Mucosa of rectum (tissue), 2 donors: ENCODE results near the gene BLOC1S2.

Experiments used
- H3K27ac ChIP-seq, 2 donors: one replicate each; pipeline ENCODE4 v1.7.0; 2013; ENCODE audit warnings: inconsistent platforms in 2 of 2, low read depth in 2 of 2, low read length in 2 of 2
- H3K27me3 ChIP-seq, 2 donors: one replicate each; pipeline ENCODE4 v1.7.0; 2013; ENCODE audit warnings: low read length in 2 of 2; ENCODE audit not compliant: control insufficient read depth in 2 of 2, insufficient read depth in 2 of 2
- H3K36me3 ChIP-seq, 2 donors: one replicate each; pipeline ENCODE4 v1.7.0; 2013; ENCODE audit warnings: low read length in 2 of 2; ENCODE audit not compliant: control insufficient read depth in 2 of 2, insufficient read depth in 2 of 2
- H3K4me1 ChIP-seq, 2 donors: one replicate each; pipeline ENCODE4 v1.7.0; 2013; ENCODE audit warnings: low read length in 2 of 2, mild to moderate bottlenecking in 1 of 2; ENCODE audit not compliant: control insufficient read depth in 2 of 2, insufficient read depth in 2 of 2
- H3K4me3 ChIP-seq, 2 donors: one replicate each; pipeline ENCODE4 v1.7.0; 2013; ENCODE audit warnings: low read length in 2 of 2
- H3K9ac ChIP-seq, 2 donors: one replicate each; pipeline ENCODE4 v1.7.0; 2013; ENCODE audit warnings: low read length in 2 of 2, low read depth in 1 of 2, mild to moderate bottlenecking in 1 of 2
- H3K9me3 ChIP-seq, 2 donors: one replicate each; pipeline ENCODE4 v1.7.0; 2013; ENCODE audit warnings: low read length in 2 of 2; ENCODE audit not compliant: control insufficient read depth in 2 of 2
- donor health status: healthy.
- donor health status: Normal muscosa, but diverticular disease.

BLOC1S2 gene

GRCh38 chr10:100286051-100287033 lies at the start of gene BLOC1S2:
BLOC1S2 (minus strand) TSS chr10:100286680; CDS start chr10:100286659, 21 bp downstream.
- Histone ChIP-seq H3K36me3 (peaks cover 0 to 3% of the 10 kb centered on the region in 2 donors), H3K4me1 (peaks cover 7 to 13% of the 10 kb centered on the region in 2 donors), H3K27ac (peak within 1 kb of the TSS; percentile 73 to 90), H3K9me3 (no peaks in the 10 kb centered on the region), H3K27me3 (no peaks in the 10 kb centered on the region), H3K9ac (peak within 1 kb of the TSS; percentile 88 to 96), H3K4me3 (peak within 1 kb of the TSS; percentile 92 to 96)

GRCh38 chr10:100334762-100335161 lies 48.3 kb upstream of the BLOC1S2 start:
- peaks cover 3 to 10% of the 10 kb centered on the region in 2 donors for H3K27me3 ChIP-seq

GRCh38 chr10:100333661-100334440 lies 47.4 kb upstream of the BLOC1S2 start:
- Histone ChIP-seq H3K4me1 (peaks cover 0 to 2% of the 10 kb centered on the region in 2 donors), H3K36me3 (no peaks in the 10 kb centered on the region), H3K27ac (no peak overlapping the region), H3K9me3 (no peaks in the 10 kb centered on the region), H3K27me3 (peaks cover 3 to 10% of the 10 kb centered on the region in 2 donors), H3K9ac (no peak overlapping the region), H3K4me3 (no peak overlapping the region)

More at GRCh38 chr10:100334762-100335161, 48.3 kb upstream of the BLOC1S2 start:
- no peaks in the 10 kb centered on the region for H3K9me3 ChIP-seq
- H3K4me1 ChIP-seq, result peaks cover 0 to 2% of the 10 kb centered on the region in 2 donors
- no peak overlapping the region for H3K9ac ChIP-seq
- H3K36me3 ChIP-seq, result no peaks in the 10 kb centered on the region
- no peak overlapping the region for H3K27ac ChIP-seq
- no peak overlapping the region for H3K4me3 ChIP-seq

GRCh38 chr10:100333106-100333505 lies 46.6 kb upstream of the BLOC1S2 start:
- Histone ChIP-seq H3K4me3 (no peak overlapping the region), H3K36me3 (no peaks in the 10 kb centered on the region), H3K27me3 (peaks cover 3 to 10% of the 10 kb centered on the region in 2 donors), H3K9ac (no peak overlapping the region), H3K9me3 (no peaks in the 10 kb centered on the region), H3K27ac (no peak overlapping the region), H3K4me1 (no peaks in the 10 kb centered on the region)

DNA sequence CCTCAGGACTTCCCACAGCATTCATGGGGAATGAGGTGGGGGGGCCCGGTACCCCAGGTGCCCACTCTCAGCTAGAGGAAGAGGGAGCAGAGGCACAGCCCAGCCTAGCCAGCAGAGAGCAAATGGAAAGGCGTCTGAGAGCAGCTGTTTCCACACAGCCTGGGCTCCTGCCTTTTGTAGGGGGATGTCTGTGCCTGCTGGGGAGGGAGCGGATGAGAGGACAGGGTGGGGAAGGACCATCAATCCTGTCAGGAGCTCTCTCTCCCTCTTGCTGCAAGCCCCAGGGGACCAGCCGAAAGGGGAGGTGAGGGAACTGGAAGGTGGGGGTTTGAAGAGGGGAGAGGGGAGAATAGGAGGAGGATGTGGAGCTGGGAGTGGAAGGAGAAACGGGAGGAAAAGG lies 43.6 kb upstream of the BLOC1S2 start, which contains the start of gene PKD2L1:
PKD2L1 (minus strand) TSS at position 150 of the 400 bp plus-strand sequence; CDS start at position 25, 125 bp downstream.
- no peak within 1 kb of the TSS for H3K9ac ChIP-seq
- H3K4me3 ChIP-seq, result no peak within 1 kb of the TSS
- peaks cover 3 to 8% of the 10 kb centered on the region in 2 donors for H3K27me3 ChIP-seq
- H3K27ac ChIP-seq, result no peak within 1 kb of the TSS
- no peaks in the 10 kb centered on the region for H3K4me1 ChIP-seq
- no peaks in the 10 kb centered on the region for H3K36me3 ChIP-seq
- no peaks in the 10 kb centered on the region for H3K9me3 ChIP-seq

DNA sequence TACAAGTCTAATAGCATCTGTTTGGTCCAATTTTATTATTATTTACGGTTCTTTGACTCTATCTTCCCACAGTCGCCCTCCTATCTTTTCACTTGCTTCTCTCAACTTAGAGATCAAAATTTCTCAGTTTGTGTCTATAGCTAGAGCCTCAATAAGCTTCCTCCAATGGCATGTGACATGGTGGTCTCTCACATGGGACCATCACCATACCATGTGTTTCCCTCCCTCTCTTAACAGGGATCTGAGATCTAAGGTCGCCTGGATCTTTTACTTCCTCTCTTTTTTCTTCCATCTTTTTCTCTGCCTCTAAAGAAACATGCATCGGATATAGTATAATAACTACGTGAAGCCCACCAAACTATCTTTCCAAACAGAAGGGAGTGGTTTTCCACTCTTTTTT lies 41.7 kb upstream of the BLOC1S2 start:
- peaks cover 6 to 8% of the 10 kb centered on the region in 2 donors for H3K27me3 ChIP-seq

DNA sequence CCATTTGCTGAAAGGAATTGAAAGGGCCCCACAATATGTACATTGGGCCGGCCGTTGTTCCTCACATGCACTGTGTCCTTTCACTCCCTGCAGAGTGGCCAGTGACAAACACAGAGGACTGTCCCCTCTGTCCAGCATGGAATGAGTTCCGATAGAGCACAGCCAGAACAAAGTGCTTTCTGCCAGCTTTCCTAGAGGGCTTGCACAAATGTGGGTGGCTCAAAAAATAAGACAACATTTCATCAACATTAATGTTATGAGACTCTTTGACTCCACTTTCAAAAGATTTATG lies 41.2 kb upstream of the BLOC1S2 start:
- no peaks in the 10 kb centered on the region for H3K4me1 ChIP-seq
- H3K27ac ChIP-seq, result no peak overlapping the region
- no peaks in the 10 kb centered on the region for H3K36me3 ChIP-seq
- H3K27me3 ChIP-seq, result peaks cover 6 to 8% of the 10 kb centered on the region in 2 donors
- no peak overlapping the region for H3K9ac ChIP-seq
- H3K9me3 ChIP-seq, result no peaks in the 10 kb centered on the region
- H3K4me3 ChIP-seq, result no peak overlapping the region

More for the DNA sequence above, 41.7 kb upstream of the BLOC1S2 start:
- Histone ChIP-seq H3K27ac (no peak overlapping the region), H3K4me3 (no peak overlapping the region), H3K9ac (no peak overlapping the region), H3K9me3 (no peaks in the 10 kb centered on the region), H3K4me1 (no peaks in the 10 kb centered on the region), H3K36me3 (no peaks in the 10 kb centered on the region)

DNA sequence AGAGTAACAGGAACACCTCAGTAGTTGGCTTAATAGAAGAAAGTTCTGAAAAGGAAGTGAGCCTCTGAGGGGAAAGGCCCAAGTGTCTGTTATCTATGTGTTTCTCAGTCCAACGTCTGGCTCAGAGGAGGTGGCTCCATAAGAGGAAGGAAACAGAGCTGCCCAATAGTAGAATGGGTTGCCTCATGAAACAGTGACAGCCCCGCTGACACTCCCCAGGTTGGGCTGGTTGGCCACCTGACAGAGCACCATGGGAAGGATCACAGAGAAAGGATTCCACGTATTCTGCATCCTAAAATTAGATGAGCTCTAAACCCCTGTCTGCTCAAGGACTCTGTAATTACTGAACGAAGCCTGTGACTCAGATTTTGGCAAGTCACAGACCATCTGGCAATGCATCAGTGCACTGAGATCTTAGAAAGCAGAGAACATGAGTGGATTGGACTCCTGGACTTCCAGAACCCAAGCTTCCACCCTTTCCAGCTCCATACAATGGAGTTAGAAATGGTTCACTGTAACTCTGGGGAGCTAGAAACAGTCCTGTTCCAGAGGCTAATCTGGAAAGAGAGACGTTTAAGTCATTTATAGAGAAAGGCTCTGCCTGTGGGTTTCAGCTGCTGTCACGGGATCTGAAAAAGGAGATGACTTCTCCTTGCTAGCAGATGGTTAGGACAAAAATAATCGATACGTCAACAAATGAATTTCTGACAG lies 40.7 kb upstream of the BLOC1S2 start:
- no peaks in the 10 kb centered on the region for H3K9me3 ChIP-seq
- H3K36me3 ChIP-seq, result no peaks in the 10 kb centered on the region
- H3K9ac ChIP-seq, result no peak overlapping the region
- peaks cover 4 to 8% of the 10 kb centered on the region in 2 donors for H3K27me3 ChIP-seq
- H3K4me1 ChIP-seq, result no peaks in the 10 kb centered on the region
- no peak overlapping the region for H3K4me3 ChIP-seq
- no peak overlapping the region for H3K27ac ChIP-seq

DNA sequence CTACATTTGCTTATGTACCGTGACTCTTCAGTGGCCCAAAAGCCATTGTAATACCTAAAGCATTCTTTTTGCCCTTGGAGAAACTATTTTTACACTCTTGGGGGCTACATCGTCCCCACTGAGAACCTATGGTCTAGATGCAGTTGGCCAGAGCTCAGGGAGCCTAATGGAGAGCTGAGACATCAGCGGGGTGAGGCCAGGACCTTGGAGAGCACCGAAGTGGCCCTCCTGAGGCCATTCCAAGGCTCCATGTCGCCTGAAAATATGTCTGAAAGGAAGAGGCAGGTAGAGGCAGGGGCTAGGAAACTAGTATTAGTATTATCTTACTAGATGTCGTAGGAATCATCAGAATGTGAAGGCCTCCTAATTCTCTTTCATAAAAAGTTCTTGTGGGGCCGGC lies 38.7 kb upstream of the BLOC1S2 start:
- Histone ChIP-seq H3K27ac (no peak overlapping the region), H3K4me1 (no peaks in the 10 kb centered on the region), H3K27me3 (peaks cover 3 to 4% of the 10 kb centered on the region in 2 donors)

More for the DNA sequence above, 38.7 kb upstream of the BLOC1S2 start:
- Histone ChIP-seq H3K36me3 (no peaks in the 10 kb centered on the region), H3K9ac (no peak overlapping the region), H3K4me3 (no peak overlapping the region), H3K9me3 (no peaks in the 10 kb centered on the region)
